NAMALWA (cell line): ENCODE results near the gene SLAMF9.

Experiments
- DNase-seq: peaks from one replicate; pipeline ENCODE4 v3.0.0-alpha.2; 2015; ENCODE audit warnings: low spot score

SLAMF9 gene

GRCh38 chr1:159945483-159946241 is 8.4 kb downstream of the SLAMF9 start, which contains the start of gene IGSF9:
Gene IGSF9, minus strand, starts transcription at chr1:159945613. Its CDS starts 2,159 bp downstream, at chr1:159943454.
- DNase-seq, result peak; percentile 53

GRCh38 chr1:159944623-159945455 is 9.2 kb downstream of the SLAMF9 start:
- no peak for DNase-seq

DNA sequence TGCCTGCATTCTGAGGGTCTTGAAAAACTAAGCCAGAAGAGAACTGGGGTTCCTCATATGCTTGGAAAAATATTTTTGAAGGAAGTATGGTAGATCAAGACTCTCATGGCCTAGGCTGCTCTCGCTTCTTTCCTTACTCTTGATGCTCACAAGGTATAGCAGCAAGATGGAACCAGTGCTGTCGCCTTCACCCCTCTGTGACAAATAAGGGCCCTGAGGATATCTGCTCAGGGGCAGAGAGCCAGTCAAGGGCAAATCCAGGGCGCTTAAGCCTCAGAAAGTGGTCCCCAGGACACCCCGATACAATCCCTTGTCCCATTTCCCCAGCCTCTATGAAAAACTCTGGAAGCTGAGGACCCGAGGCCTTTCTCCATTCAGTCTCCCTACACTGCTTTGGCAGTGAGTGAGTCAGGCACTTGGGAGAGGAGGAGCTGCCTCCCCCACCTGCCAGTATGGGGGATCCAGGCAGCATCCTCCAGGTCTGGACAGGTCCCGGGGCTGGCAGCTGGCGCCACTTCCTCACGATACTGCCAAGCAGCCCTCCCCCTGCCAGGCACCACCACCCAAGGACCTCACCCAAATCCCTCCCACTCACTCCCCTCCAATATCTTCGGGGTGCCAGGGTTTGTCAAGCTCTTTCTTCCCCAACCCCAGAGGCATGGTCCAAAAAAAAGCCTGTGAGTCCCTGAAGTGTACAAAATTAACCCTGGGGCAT is 10.0 kb downstream of the SLAMF9 start:
- no peak for DNase-seq

- DNase-seq, result no peak
Observed at GRCh38 chr1:159943278-159943640, 10.8 kb downstream of the SLAMF9 start.

DNA sequence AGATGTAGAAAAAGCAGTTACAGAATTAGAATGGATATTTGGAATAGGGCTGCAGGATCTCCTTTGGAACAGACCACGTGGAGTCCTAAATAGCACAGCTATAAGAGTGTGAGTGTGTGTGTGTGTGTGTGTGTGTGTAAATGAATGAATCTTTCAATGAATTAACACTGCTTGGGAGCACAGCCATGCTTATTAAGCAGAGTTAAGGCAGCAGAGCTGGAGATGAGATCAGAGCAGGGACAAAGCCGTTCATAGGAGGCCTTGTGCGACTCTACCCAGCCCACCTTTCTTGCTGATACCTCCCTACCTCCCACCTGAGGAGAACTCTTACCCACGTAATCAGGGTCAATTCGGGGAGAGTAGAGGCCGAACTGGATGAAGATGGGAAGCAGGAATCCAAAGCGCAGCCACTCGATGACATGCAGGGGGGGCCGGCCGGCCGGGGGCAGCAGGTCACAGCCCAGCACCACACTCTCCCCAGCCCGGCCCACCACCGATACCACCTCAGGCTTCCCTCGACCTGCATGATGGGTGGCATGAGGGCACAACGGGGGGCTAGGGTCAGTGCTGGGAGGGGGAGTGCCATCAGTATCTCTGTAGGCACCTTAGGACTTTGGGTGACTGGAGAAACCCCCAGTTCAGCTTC is 11.3 kb downstream of the SLAMF9 start:
- no peak for DNase-seq

GRCh38 chr1:159941591-159942560 is 12.2 kb downstream of the SLAMF9 start:
- no peak for DNase-seq

GRCh38 chr1:159941141-159941540 is 12.9 kb downstream of the SLAMF9 start:
- no peak for DNase-seq

- no peak for DNase-seq
Observed at GRCh38 chr1:159940006-159940620, 13.9 kb downstream of the SLAMF9 start.

DNA sequence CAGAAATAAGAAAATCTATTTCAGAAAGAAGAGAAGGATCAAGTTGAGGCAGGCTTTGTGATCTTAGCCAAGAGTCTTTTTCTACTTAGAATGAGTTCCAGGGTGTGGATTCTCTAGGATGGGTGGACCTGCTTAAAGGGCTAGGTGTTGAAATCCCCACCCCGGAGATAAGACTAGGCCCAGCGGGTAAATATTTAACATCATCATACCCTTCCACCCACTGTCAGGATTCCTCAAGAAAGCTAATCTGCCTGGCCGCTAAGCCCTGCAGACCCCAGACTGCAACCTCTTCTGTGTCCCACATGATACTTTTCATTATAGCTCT is 14.4 kb downstream of the SLAMF9 start:
- no peak for DNase-seq

- DNase-seq, result no peak
Observed at GRCh38 chr1:159938905-159939677, 14.9 kb downstream of the SLAMF9 start.

DNA sequence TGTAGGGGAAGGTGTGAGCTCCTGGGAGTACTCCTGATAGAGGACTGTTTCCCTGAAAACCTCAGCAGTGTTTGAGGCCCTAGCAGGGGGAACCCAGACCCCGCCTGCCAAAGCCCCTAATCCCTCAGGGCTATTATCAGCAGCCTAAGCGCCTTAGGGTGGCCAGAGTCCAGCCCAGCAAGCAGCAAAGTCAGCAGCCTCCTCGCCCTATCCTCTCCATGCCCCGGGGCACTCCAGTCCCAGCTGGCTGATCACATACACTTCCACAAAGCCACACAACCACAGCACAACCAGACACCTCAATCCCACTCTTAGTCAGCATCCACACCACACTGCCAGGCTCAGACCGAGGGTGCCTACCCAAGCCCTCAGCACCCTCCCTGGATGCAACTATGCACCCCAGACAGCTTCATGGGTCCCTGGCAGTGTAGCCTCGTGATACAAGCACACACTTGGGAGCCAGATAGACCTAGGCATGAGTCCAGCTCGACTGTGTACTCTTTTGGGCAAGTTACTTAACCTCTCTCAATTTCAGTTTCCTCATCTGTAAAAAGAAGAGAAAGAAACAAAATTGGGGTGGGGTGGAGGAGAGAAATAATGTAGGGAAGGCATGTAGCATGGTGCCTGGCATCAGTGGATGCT is 15.7 kb downstream of the SLAMF9 start:
- no peak for DNase-seq

DNA sequence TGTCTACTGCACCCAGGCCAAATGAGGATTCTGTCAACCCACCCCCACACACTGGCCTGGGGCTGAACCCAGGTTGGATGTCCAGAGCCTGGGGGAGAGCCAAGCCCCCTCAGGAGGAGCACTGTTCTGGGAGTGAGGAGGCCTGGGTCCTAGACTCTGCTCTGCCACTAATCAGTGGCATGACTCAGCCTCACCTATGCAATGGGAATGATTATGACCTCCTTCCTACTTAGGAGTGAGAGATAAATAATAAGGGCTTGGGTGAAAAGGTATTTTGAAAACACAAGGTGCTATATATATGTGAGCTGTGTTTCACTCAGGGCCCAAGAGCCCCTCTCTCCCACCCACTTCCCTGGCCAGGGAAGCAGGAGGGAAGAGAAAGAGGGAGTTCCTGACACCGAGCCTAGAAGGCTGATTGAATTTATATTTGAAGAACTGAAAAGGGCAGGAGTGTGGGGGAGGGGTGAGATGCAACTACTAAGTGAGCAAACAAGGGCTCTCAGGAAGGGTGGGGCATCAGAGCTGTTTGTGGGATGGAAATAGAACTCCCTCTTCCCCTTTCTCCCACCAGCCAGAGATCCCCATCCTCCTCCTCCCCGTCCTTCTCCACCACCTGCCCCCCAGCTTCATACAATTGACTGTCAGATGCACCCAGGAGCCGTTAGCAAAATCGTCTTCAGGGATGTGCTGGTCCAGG is 16.8 kb downstream of the SLAMF9 start:
- DNase-seq, result no peak

DNA sequence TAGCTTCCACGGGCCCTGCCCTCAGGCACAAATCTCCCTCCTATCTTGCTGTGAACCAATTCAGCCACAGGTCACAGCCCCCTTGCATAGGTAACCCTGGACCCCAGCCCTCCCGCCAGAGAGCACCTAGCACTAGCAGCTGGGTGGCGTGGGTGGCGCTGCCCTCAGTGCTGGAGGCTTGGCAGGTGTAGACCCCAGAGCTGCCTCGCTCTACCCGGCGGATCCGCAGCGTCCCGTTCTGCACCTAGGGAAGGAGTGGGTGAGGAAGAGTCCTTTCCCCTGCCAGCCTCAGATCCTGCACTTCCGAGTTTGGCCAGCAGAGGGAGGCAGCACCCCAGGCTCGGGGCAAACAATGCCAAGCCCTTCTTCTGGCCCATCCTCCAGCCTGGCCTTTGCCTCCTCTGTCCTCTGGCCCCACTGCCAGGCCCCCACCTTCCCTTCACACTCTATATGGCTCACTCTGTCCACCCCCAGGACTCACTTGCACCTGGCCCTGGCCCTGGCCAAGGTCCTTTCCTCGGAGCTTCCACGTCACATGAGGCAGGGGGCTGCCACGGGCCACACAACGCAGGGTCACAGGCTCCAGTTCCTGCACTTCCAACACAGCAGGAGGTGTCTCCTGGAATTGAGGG is 17.6 kb downstream of the SLAMF9 start:
- peak; percentile 87 for DNase-seq

DNA sequence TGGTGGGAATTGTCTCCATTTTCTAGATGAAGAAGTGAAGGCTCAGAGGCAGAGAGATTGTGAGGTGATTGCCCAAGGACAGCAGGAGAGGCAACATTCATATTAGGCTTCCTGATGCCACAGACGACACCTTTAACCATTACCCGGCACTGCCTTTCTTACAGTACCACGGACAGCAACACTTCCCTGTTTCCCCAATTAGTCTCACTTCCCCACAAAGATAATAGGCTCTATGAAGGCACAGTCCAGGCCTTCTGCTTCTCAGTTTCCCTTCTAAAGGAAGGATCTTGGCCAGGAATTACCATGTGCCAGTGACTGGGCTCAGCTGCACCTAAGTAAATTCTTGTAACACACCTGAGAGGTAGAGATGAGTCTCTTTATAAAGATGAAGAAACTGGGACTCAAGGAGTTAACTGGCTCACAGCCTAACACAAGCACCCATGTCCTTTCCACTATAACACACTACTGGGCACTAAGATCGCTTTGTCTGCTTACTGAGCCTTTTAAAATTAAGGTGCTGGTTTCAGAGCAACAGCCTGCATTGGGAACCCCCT is 18.2 kb downstream of the SLAMF9 start:
- peak; percentile 43 for DNase-seq

DNA sequence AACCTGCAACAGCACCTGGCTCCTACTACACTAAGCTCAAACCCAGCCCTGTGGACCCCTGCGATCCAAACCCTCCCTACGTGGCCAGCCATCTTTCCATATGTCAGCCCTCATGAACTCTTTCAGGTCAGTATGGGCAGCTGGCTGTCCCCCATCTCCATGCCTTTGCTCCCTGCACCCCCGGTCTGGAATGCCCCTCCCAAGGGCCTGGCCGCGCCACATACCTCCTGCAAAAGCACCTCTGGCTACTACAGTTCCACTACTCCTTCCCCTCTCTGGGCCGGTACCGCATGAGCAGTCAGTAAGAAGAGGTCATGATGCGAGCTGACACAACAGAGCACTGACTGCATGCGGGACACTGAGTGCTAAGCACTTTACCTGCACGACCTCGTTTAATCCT is 18.7 kb downstream of the SLAMF9 start:
- DNase-seq, result no peak

DNA sequence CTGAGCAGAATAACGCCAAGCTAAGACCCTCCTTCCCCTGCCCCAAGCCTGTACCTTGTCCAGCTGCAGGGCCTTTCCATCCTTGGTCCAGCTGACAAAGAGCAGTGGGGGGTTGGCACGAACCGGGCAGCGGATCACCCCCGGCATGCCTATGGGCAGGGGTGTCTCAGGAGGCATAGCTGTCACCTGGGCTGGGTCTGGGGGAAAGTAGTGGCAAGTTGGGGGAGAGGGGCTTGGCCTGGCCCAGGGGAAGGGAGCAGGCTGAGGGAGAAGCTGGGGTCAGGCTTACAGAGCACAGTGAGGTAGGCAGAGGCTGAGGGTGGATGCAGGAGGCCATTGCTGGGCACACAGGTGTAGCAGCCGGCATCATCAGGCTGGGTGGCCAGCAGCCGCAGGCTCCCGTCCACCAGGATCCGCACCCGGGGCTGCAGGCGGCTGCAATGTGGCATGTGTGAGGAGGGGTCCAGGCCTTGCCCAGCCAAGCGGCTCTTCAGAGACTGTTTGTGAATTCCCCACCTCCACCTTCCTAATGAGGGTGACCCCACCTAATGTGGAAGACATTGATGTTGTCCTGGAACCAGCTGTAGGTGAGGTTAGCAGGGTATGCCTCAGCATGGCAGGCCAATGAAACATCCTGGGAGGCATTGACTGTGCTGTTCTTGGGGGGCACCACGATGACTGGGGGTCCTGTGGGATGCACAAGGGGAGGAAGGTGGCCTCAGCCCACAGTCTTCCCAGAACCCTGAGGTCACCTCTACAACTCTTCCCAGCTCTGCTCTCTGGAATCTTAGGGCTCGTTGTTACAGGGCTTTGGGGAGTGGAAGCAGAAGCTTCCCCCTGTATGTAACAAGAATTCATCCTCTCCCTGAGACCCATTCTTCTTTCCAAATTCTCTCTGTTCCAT is 19.6 kb downstream of the SLAMF9 start:
- DNase-seq, result no peak

DNA sequence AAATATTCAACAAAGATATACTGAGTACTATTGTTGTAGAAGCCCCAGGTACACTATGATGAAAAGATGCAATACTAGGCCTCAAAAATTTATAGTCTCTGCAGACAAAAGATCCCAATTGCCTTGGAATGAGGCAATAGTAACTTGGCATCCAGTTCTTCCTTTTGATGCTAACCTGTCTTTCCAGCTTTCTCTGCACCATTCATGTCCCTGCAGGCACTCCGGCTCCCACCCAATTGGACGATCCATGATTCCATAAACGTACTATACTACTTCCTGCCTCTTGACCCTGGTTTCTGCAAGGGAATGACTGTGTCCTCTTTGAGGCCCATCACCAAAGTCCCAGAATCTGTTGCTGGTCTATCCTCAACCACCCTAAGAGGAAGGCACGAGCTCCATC is 20.7 kb downstream of the SLAMF9 start:
- no peak for DNase-seq
